Measurements from ENCODE around the gene SLC1A3. TPM values are rescaled to one million over a fixed set of nuclear protein-coding genes. Genes with fewer than 3 reads are reported as not detected.

Gene SLC1A3
- total RNA-seq, 1 donor from 2014 or later = 0.82 TPM

DNA sequence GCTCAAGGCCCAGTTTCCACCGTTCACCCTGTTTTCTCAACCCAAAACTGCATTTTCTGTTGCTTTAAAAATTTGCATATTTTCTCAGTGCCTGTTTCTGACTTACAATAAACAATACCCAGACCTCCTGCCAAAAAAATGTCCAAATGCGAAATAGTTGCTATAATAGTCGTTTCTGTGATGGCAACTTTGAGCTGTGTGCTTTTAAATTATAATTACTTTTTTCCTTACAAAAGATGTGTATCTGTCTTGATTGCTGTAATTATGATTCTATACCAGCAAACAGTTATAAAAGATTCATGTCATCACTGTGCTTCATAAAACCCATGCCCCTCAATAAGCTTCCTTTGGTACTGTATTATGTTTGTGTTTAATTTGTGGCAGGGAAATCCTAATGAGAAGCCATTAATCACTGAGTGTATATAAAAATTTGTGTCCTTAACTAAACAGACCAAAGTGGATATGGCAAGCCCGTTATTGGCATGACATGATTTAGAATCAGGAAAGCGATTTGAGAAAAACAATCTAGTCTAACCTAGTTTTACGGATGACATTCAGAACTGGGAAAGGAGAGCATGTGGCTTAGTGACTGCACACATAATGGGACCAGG, 5.4 kb upstream of the SLC1A3 start:
- TF ChIP-seq, protein P1, sequence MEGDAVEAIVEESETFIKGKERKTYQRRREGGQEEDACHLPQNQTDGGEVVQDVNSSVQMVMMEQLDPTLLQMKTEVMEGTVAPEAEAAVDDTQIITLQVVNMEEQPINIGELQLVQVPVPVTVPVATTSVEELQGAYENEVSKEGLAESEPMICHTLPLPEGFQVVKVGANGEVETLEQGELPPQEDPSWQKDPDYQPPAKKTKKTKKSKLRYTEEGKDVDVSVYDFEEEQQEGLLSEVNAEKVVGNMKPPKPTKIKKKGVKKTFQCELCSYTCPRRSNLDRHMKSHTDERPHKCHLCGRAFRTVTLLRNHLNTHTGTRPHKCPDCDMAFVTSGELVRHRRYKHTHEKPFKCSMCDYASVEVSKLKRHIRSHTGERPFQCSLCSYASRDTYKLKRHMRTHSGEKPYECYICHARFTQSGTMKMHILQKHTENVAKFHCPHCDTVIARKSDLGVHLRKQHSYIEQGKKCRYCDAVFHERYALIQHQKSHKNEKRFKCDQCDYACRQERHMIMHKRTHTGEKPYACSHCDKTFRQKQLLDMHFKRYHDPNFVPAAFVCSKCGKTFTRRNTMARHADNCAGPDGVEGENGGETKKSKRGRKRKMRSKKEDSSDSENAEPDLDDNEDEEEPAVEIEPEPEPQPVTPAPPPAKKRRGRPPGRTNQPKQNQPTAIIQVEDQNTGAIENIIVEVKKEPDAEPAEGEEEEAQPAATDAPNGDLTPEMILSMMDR (IDR thresholded peaks at IDR 0.05) = no peak
- CTCF ChIA-PET = no interaction called here
- POLR2A ChIA-PET = no interaction called here
- ATAC-seq (ENCODE audit: low read depth) (no peak), DNase-seq (no peak)
- peaks cover 25% of the 10 kb centered on the region for H3K27me3 Mint-ChIP-seq
- H3K27ac Mint-ChIP-seq = no peak overlapping the region
- no peaks in the 10 kb centered on the region for H3K9me3 Mint-ChIP-seq
- no peaks in the 10 kb centered on the region for H3K36me3 Mint-ChIP-seq (ENCODE audit: low read depth)
- intact Hi-C loops (cut with micrococcal nuclease) = no loop called here
- no peak overlapping the region for H3K4me3 Mint-ChIP-seq
- peaks cover 4% of the 10 kb centered on the region for H3K4me1 Mint-ChIP-seq

DNA sequence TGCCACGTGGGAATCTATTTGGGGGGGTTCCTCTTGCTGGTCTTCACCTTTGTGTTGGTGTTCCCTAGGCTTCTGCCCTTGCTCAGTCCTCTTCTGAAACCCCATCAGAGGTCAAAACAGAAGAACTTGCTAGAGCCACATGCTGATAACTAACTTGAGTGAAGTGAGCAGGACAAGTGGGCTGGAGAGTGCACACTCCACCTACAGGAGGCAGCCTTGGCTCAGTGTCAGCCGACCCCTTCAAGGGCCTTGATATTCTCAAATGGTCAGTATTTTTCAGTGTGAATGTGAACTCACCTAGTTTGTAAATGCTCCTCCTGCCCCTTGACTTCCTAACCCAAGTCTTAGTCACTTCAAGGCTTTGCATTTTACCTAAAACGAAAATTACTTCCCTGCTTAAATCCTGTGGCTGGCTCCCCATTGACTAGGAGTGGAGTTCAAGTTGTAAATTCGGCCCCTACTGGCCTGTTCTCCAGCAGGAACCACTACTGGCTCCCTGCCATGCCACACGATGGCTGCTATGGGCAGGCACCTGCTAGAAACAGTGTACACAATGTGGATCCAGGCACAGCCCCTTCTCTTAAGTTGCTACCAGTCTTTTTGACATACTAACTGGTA, 3.6 kb upstream of the SLC1A3 start:
- no peak for DNase-seq

DNA sequence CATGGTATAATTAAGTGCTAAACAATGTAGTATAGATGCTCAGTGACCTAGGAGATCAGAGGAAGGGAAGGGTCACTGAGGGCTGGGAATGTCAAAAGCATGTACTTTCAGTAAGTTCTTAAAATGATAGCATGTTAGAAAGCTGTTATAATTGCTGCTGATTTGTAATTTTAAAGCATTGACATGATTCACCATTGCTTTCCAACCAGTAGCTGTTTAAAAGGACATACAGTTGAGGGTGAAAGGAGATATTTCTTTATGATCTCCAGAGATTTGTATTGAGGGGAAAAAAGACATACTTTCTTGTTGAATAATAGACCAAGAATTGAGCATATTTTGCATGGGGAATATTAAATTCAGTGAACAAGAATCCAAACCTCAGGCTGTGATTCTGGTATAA, 1.2 kb upstream of the SLC1A3 start:
- peaks cover 16% of the 10 kb centered on the region for H3K4me1 Mint-ChIP-seq
- POLR2A ChIA-PET = no interaction called here
- CTCF ChIA-PET = interaction anchor here (1.6 kb wide), 1 partner anchor 85 kb away, joined by 5 read pairs; no protein-coding TSS in a partner anchor
- H3K27ac Mint-ChIP-seq = no peak overlapping the region
- DNase-seq (no peak), ATAC-seq (ENCODE audit: low read depth) (no peak)
- peaks cover 48% of the 10 kb centered on the region for H3K27me3 Mint-ChIP-seq
- TF ChIP-seq, protein P1 (IDR thresholded peaks at IDR 0.05) = no peak
- H3K9me3 Mint-ChIP-seq = no peaks in the 10 kb centered on the region
- intact Hi-C loops (cut with micrococcal nuclease) = no loop called here
- no peaks in the 10 kb centered on the region for H3K36me3 Mint-ChIP-seq (ENCODE audit: low read depth)
- H3K4me3 Mint-ChIP-seq = no peak overlapping the region

More for the DNA sequence above, 3.6 kb upstream of the SLC1A3 start:
- ChIA-PET POLR2A (no interaction called here), CTCF (no interaction called here)
- H3K27me3 Mint-ChIP-seq = peaks cover 38% of the 10 kb centered on the region
- no peak overlapping the region for H3K27ac Mint-ChIP-seq
- no peaks in the 10 kb centered on the region for H3K36me3 Mint-ChIP-seq (ENCODE audit: low read depth)
- ATAC-seq (ENCODE audit: low read depth) = no peak
- intact Hi-C loops (cut with micrococcal nuclease) = no loop called here
- no peak overlapping the region for H3K4me3 Mint-ChIP-seq
- H3K9me3 Mint-ChIP-seq = no peaks in the 10 kb centered on the region
- TF ChIP-seq, protein P1 (IDR thresholded peaks at IDR 0.05) = no peak
- H3K4me1 Mint-ChIP-seq = peaks cover 16% of the 10 kb centered on the region

DNA sequence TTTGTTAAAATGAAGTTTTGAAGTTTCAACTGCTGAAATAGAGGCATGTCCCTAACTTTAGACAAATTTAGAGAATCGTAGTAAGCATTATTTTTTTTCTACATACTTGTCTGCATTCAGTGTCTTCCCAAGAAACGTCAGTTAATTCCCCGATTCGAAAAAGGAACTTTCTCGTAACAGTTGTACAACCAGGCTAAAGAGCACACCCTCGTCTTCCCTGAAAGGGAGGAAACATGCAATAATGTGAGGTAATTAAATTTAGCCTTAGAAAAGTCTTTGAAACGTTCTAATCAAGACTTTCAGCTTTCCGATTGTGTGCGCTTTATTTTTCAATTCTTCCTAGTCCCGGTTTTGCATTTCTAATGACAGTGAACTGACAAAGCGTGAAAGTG, 374 bp upstream of the SLC1A3 start:
- DNase-seq (no peak), ATAC-seq (ENCODE audit: low read depth) (no peak)
- peaks cover 16% of the 10 kb centered on the region for H3K4me1 Mint-ChIP-seq
- no peak overlapping the region for H3K27ac Mint-ChIP-seq
- peaks cover 54% of the 10 kb centered on the region for H3K27me3 Mint-ChIP-seq
- no peaks in the 10 kb centered on the region for H3K36me3 Mint-ChIP-seq (ENCODE audit: low read depth)
- POLR2A ChIA-PET = no interaction called here
- CTCF ChIA-PET = interaction anchor here (1.6 kb wide), 1 partner anchor 84 kb away, joined by 5 read pairs; no protein-coding TSS in a partner anchor
- peaks cover 2% of the 10 kb centered on the region for H3K9me3 Mint-ChIP-seq
- intact Hi-C loops (cut with micrococcal nuclease) = loop anchor here (2.0 kb wide), 1 partner anchor 85 kb away; no protein-coding TSS in a partner anchor
- TF ChIP-seq, protein P1 (IDR thresholded peaks at IDR 0.05) = no peak
- H3K4me3 Mint-ChIP-seq = peak overlapping the region; percentile 77

DNA sequence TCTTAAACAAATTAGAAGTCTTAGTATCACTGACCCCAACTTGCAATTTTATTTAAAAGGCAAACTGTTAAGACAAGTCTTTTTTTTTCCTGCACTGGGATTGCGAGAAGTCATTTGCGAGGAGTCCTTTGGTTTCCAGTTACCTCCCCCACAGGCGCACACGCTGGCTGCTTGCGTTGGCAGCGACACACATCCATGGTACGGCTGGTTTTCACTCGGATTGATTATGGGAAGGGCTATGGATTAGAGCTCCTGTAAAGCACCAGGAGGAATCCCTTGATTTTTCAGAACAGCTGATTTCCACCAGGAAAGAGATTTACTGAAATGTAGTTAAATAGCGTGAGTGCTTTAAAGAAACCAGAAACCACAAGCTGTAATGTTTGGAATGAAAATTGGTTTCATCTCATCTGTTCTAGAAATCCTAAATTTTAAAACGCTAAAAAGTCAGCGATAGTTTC, 737 bp downstream of the SLC1A3 start:
- POLR2A ChIA-PET = no interaction called here
- CTCF ChIA-PET = no interaction called here
- H3K36me3 Mint-ChIP-seq (ENCODE audit: low read depth) = no peaks in the 10 kb centered on the region
- H3K9me3 Mint-ChIP-seq = peaks cover 5% of the 10 kb centered on the region
- TF ChIP-seq, protein P1 (IDR thresholded peaks at IDR 0.05) = no peak
- DNase-seq = no peak
- ATAC-seq (ENCODE audit: low read depth) = no peak
- peaks cover 16% of the 10 kb centered on the region for H3K4me1 Mint-ChIP-seq
- H3K4me3 Mint-ChIP-seq = peak overlapping the region; percentile 77
- intact Hi-C loops (cut with micrococcal nuclease) = loop anchor here (2.0 kb wide), 1 partner anchor 84 kb away; no protein-coding TSS in a partner anchor
- peaks cover 51% of the 10 kb centered on the region for H3K27me3 Mint-ChIP-seq
- H3K27ac Mint-ChIP-seq = no peak overlapping the region
